Panc1 (cell line): ENCODE data around the gene HARS2. TPM values are rescaled to one million over a fixed set of nuclear protein-coding genes. Genes with fewer than 3 reads are reported as not detected.

Experiments used
- microRNA-seq: library from miRNA; unstranded; fragments of <30 nt; microRNA quantifications from one replicate; pipeline ENCODE4 v1.1.0, GENCODE V29; 2020; ENCODE audit not compliant: unreplicated experiment
- total RNA-seq: library from RNA; stranded (reverse); gene quantifications from one replicate; pipeline ENCODE4 v1.2.1, GENCODE V29; 2021; ENCODE audit not compliant: unreplicated experiment

Gene HARS2
- total RNA-seq, 1 experiment from 2014 or later: 44.1 TPM

Small RNAs within 50 kb of the gene (microRNA-seq; reads per million reads assigned to microRNA genes)
- gene MIR3655: not detected

Other genes with a start within 250 kb of the HARS2 start
- gene EIF4EBP3, start 143.8 kb upstream of the HARS2 start, total RNA-seq: 8.6 TPM
- gene SRA1, start 134.0 kb upstream of the HARS2 start, total RNA-seq: 52.0 TPM
- 28.6 TPM for gene APBB3, start 126.9 kb upstream of the HARS2 start, total RNA-seq
- 96.7 TPM for gene SLC35A4, start 126.6 kb upstream of the HARS2 start, total RNA-seq
- 2.5 TPM for gene CD14, start 58.3 kb upstream of the HARS2 start, total RNA-seq
- 18.9 TPM for gene TMCO6, start 52.0 kb upstream of the HARS2 start, total RNA-seq
- 81.7 TPM for gene NDUFA2, start 43.8 kb upstream of the HARS2 start, total RNA-seq
- 98.2 TPM for gene IK, start 43.6 kb upstream of the HARS2 start, total RNA-seq
- gene WDR55, start 26.6 kb upstream of the HARS2 start, total RNA-seq: 49.2 TPM
- gene DND1, start 17.9 kb upstream of the HARS2 start, total RNA-seq: 1.8 TPM
- 76.4 TPM for gene HARS1, start 85 bp upstream of the HARS2 start, total RNA-seq
- gene ZMAT2, start 9.0 kb downstream of the HARS2 start, total RNA-seq: 62.2 TPM
- gene PCDHA1, start 94.7 kb downstream of the HARS2 start, total RNA-seq: not detected
- not detected for gene PCDHA2, start 103.4 kb downstream of the HARS2 start, total RNA-seq
- not detected for gene PCDHA3, start 109.6 kb downstream of the HARS2 start, total RNA-seq
- 3.1 TPM for gene PCDHA4, start 115.6 kb downstream of the HARS2 start, total RNA-seq
- 0.10 TPM for gene PCDHA5, start 130.2 kb downstream of the HARS2 start, total RNA-seq
- 0.31 TPM for gene PCDHA6, start 136.5 kb downstream of the HARS2 start, total RNA-seq
- 0.15 TPM for gene PCDHA7, start 142.8 kb downstream of the HARS2 start, total RNA-seq
- gene PCDHA8, start 149.7 kb downstream of the HARS2 start, total RNA-seq: 0.10 TPM
- 0.21 TPM for gene PCDHA9, start 156.9 kb downstream of the HARS2 start, total RNA-seq
- 0.33 TPM for gene PCDHA10, start 164.4 kb downstream of the HARS2 start, total RNA-seq
- 0.08 TPM for gene PCDHA11, start 177.5 kb downstream of the HARS2 start, total RNA-seq
- 10.0 TPM for gene PCDHA12, start 183.9 kb downstream of the HARS2 start, total RNA-seq
- gene PCDHA13, start 190.7 kb downstream of the HARS2 start, total RNA-seq: 1.0 TPM
- gene PCDHAC1, start 234.8 kb downstream of the HARS2 start, total RNA-seq: 0.59 TPM